Immature natural killer cell (primary cell): ENCODE results near the gene CPNE4. TPM values are rescaled to one million over a fixed set of nuclear protein-coding genes. Genes with fewer than 3 reads are reported as not detected.

Experiments used
- DNase-seq, 3 donors: peaks; one replicate each; pipeline ENCODE4 v3.0.0; 2022; ENCODE audit warnings: mixed read lengths in 1 of 3
- H3K27ac Mint-ChIP-seq, 6 donors: one replicate each; pipeline ENCODE4 v1.8.0; 2020; ENCODE audit warnings: mixed read lengths in 6 of 6, mild to moderate bottlenecking in 5 of 6, inconsistent platforms in 4 of 6, moderate library complexity in 3 of 6
- H3K27me3 Mint-ChIP-seq, 3 donors: one replicate each; pipeline ENCODE4 v1.8.0; 2020 to 2021; ENCODE audit warnings: low read depth in 3 of 3, mild to moderate bottlenecking in 3 of 3, mixed read lengths in 3 of 3, moderate library complexity in 3 of 3, inconsistent platforms in 1 of 3
- H3K36me3 Mint-ChIP-seq, 3 donors: one replicate each; pipeline ENCODE4 v1.8.0; 2020; ENCODE audit warnings: mixed read lengths in 3 of 3, inconsistent platforms in 2 of 3, mild to moderate bottlenecking in 2 of 3
- H3K4me1 Mint-ChIP-seq, 2 donors: one replicate each; pipeline ENCODE4 v1.8.0; 2020; ENCODE audit warnings: inconsistent platforms in 2 of 2, mild to moderate bottlenecking in 2 of 2, mixed read lengths in 2 of 2, moderate library complexity in 1 of 2
- H3K4me3 Mint-ChIP-seq, 5 donors: one replicate each; pipeline ENCODE4 v1.8.0; 2020; ENCODE audit warnings: mild to moderate bottlenecking in 5 of 5, mixed read lengths in 5 of 5, inconsistent platforms in 3 of 5, moderate library complexity in 3 of 5
- H3K9me3 Mint-ChIP-seq, 6 donors: one replicate each; pipeline ENCODE4 v1.8.0; 2020; ENCODE audit warnings: mild to moderate bottlenecking in 6 of 6, mixed read lengths in 6 of 6, inconsistent platforms in 4 of 6, moderate library complexity in 3 of 6
- polyA plus RNA-seq, 3 donors: library from polyadenylated mRNA; unstranded; fragments of 300-500 nt; fragmentation: Illumina TruSeq; gene quantifications; one replicate each; pipeline ENCODE4 v1.2.3, GENCODE V29; 2021

The CPNE4 gene
- polyA plus RNA-seq, 3 donors from 2014 or later = not detected

DNA sequence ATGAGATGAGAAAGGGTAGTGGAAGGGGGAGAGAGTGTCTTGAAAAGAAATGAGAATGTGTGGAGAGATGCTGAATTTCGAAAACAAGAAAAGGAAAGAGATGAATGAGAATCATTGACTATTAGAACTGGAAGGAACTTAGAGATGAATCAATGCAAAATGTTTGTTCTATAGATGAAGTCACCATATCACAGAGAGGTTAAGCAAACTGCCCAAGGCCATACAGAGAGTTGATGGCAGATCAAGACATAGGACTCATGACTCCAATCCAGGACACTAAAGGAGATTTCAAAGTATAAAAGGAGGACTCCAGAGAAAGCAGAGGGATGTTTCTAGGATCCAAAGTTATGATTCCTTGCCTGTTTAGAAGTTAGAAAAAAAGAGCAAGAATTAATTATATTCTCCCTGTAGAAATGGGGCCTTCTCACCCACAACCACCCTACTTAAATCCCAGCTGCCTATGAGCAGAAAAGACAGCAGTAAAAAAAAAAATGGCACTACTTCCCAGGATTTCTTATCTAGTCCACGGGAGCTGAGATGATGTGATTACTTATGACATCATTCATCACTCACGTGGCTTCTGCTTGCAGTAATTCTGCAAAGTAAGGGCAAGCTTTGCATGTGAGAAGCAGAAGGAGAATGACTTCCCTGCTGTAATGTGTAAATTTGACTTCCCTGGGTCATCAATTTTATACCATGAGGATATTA is 321.2 kb downstream of the CPNE4 start:
- H3K27me3 Mint-ChIP-seq = peaks cover 0 to 6% (median 0%) of the 10 kb centered on the region in 3 donors
- DNase-seq = no peak
- no peaks in the 10 kb centered on the region for H3K36me3 Mint-ChIP-seq
- H3K4me1 Mint-ChIP-seq = peaks cover 35 to 38% of the 10 kb centered on the region in 2 donors
- peaks cover 0 to 2% (median 0%) of the 10 kb centered on the region in 6 donors for H3K9me3 Mint-ChIP-seq
- no peak overlapping the region for H3K27ac Mint-ChIP-seq
- H3K4me3 Mint-ChIP-seq = no peak overlapping the region

DNA sequence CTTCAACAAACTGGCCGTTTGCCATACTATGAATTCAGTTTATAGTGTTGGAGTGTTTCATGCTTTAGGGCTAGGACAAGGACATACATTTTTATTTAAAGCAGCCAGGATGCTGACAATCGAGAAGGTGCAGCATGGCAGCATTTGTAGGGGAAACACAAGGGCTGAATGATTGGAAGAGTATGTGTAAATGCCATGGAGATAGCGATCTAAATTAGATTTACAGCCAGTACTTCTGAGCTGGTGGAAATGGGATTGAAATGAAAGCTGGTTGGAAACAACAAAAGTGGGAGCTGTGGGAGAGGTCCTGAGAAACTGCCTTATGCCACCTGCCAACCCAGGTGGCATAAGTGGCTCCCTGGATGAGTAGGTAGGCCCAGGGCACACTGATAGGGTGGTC is 322.2 kb downstream of the CPNE4 start:
- Mint-ChIP-seq H3K27me3 (peaks cover 0 to 5% (median 2%) of the 10 kb centered on the region in 3 donors), H3K4me3 (no peak overlapping the region), H3K9me3 (peaks cover 0 to 2% (median 0%) of the 10 kb centered on the region in 6 donors), H3K36me3 (no peaks in the 10 kb centered on the region), H3K4me1 (peaks cover 26 to 29% of the 10 kb centered on the region in 2 donors), H3K27ac (no peak overlapping the region)
- DNase-seq = no peak

DNA sequence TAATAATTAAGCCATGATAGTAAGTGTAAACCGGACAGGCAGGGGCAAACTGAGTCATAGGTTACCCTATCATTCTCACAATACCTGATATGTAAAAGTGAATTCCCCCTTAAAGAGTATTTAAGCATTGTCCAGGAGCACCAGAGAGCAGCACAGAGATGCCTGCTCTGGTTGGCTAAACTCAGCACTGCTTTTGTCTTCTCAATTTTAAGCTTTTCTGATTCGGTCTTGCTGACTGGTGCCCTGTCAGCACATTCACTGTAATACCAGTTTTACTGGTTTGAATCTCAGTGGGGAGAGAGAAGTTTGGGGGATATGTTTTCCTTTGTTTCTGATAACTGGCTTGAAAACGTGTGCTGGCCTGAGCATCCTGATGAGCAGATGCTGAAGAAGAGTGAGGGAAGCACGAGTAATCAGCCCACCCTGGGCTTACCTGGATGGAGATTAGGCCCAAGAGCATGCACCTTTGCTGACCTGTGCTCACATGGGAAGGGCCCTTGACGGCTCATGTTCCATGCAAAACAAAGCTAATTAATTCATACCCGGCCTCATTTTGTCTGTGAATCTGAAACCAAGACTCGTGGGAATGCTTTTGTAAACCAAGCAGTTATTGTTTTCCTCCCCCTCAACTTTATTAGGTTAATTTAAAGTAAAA is 323.6 kb downstream of the CPNE4 start:
- H3K4me1 Mint-ChIP-seq = peaks cover 11 to 15% of the 10 kb centered on the region in 2 donors
- H3K9me3 Mint-ChIP-seq = peaks cover 0 to 2% (median 0%) of the 10 kb centered on the region in 6 donors
- no peak for DNase-seq

DNA sequence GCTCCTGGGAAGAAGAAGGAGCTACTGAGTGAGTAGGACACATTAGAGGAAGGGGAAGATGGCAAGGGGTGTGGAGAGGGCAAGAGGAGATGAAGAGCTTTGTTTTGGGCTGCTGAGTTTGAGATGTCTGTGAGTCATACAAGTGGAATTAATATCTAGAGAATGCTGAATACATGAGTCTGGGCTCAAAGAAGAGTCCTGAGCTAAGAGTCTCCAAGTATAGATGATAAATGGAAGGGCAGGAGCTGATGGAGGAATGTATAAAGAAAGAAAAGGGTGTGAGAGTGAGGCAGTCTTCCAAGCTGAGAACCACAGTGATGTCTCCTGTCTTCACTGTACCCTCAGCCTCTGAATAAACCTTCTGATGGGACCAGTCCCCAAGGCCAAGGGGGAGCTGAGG is 326.6 kb downstream of the CPNE4 start:
- peaks cover 0 to 1% (median 0%) of the 10 kb centered on the region in 6 donors for H3K9me3 Mint-ChIP-seq
- H3K27ac Mint-ChIP-seq = no peak overlapping the region
- peaks cover 0 to 7% (median 5%) of the 10 kb centered on the region in 3 donors for H3K27me3 Mint-ChIP-seq
- H3K4me3 Mint-ChIP-seq = no peak overlapping the region
- no peak for DNase-seq
- no peaks in the 10 kb centered on the region for H3K36me3 Mint-ChIP-seq
- H3K4me1 Mint-ChIP-seq = no peaks in the 10 kb centered on the region

More for the DNA sequence above, 323.6 kb downstream of the CPNE4 start:
- H3K27me3 Mint-ChIP-seq = peaks cover 0 to 7% (median 5%) of the 10 kb centered on the region in 3 donors
- no peak overlapping the region for H3K4me3 Mint-ChIP-seq
- no peak overlapping the region for H3K27ac Mint-ChIP-seq
- H3K36me3 Mint-ChIP-seq = no peaks in the 10 kb centered on the region

DNA sequence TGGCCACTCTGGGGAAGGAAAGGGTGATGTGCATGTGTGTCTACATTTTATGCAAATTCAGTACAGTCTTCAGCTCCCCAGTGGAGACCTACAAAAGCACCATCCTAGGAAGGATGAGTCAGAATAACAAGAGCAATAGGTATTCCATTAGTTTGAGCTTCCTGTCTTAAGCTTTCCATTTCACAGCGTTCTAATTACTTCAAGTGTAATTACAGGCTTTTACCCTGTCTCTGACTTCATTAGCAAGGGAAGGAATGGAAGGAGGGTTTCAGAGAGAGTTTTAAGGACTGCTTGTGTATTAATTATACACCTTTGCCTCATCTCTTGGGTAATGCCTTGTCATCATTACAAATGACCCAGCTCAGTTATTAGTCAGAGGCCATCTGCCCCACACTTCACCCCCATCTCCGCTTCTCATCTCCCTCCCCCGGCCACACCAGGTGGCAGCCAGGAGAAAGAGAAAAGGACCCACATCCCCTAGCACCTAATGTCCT is 329.2 kb downstream of the CPNE4 start:
- Mint-ChIP-seq H3K4me3 (no peak overlapping the region), H3K27ac (no peak overlapping the region)

DNA sequence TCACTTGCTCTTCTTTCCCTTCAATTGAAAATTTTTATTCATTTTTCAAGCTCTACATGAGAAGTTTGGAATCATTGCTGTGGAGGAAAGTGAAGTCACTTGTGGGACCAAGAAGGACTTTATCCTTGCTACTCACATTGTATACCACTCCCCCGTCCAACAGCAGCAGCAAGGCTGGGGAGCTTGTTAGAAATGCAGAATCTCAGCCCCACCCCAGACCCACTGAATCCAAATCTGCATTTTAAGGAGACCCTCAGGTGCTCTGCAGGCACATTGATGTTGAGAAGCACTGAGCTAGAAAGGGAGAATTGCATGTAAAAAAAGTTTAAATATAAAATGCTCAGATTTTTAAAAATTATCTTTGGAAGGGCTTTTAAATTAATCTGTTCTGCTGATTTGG is 329.7 kb downstream of the CPNE4 start:
- Mint-ChIP-seq H3K4me3 (no peak overlapping the region), H3K36me3 (no peaks in the 10 kb centered on the region), H3K4me1 (no peaks in the 10 kb centered on the region), H3K27me3 (peaks cover 0 to 9% (median 5%) of the 10 kb centered on the region in 3 donors), H3K9me3 (peaks cover 0 to 4% (median 0%) of the 10 kb centered on the region in 6 donors), H3K27ac (no peak overlapping the region)
- DNase-seq = no peak

More for the DNA sequence above, 329.2 kb downstream of the CPNE4 start:
- H3K36me3 Mint-ChIP-seq = no peaks in the 10 kb centered on the region
- H3K27me3 Mint-ChIP-seq = peaks cover 0 to 9% (median 5%) of the 10 kb centered on the region in 3 donors
- no peaks in the 10 kb centered on the region for H3K4me1 Mint-ChIP-seq
- peaks cover 0 to 4% (median 0%) of the 10 kb centered on the region in 6 donors for H3K9me3 Mint-ChIP-seq
- no peak for DNase-seq

DNA sequence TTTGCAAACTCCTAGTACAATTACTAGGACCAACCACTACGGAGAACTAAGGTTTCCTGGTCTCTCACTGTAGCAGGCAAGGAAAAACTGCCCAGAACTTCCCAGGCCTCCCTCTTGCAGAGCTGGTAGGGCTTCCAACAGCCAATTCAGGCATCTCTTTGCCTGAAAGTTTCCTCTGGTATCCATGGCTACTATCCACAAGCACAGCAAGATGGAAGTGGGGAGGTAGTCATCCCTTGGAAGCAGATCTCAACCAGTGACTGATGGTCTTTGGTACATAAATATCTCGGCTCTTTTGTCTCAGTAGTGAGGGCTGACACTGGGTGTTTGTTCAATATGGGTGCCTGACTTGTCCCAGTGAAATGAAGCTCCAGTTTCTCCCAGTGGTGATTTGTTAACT is 330.7 kb downstream of the CPNE4 start:
- no peak for DNase-seq
- H3K27me3 Mint-ChIP-seq = peaks cover 0 to 9% (median 5%) of the 10 kb centered on the region in 3 donors
- H3K4me3 Mint-ChIP-seq = no peak overlapping the region
- no peaks in the 10 kb centered on the region for H3K4me1 Mint-ChIP-seq
- peaks cover 0 to 4% (median 0%) of the 10 kb centered on the region in 6 donors for H3K9me3 Mint-ChIP-seq
- H3K27ac Mint-ChIP-seq = no peak overlapping the region
- H3K36me3 Mint-ChIP-seq = no peaks in the 10 kb centered on the region

DNA sequence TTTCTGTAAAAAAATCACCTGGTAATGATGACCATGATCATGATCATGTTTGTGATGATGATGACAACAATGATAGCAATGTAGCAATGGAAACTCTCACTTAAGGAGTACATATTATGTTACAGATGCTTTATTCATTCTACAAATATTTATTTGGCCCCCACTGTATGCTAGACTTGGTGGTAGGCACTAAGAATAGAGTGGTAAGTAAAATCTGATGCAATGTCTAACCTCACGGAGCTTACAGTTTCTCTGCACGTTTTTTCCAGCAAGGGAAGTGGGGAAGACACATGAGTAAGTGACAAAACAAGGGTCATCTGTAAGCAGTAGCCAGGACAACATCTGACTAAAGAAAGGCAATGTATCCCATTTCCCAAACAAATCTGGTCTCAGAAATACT is 332.7 kb downstream of the CPNE4 start:
- H3K27me3 Mint-ChIP-seq = peaks cover 0 to 7% (median 2%) of the 10 kb centered on the region in 3 donors
- H3K27ac Mint-ChIP-seq = no peak overlapping the region
- no peak for DNase-seq
- no peak overlapping the region for H3K4me3 Mint-ChIP-seq
- no peaks in the 10 kb centered on the region for H3K4me1 Mint-ChIP-seq
- peaks cover 0 to 4% (median 0%) of the 10 kb centered on the region in 6 donors for H3K9me3 Mint-ChIP-seq
- no peaks in the 10 kb centered on the region for H3K36me3 Mint-ChIP-seq

DNA sequence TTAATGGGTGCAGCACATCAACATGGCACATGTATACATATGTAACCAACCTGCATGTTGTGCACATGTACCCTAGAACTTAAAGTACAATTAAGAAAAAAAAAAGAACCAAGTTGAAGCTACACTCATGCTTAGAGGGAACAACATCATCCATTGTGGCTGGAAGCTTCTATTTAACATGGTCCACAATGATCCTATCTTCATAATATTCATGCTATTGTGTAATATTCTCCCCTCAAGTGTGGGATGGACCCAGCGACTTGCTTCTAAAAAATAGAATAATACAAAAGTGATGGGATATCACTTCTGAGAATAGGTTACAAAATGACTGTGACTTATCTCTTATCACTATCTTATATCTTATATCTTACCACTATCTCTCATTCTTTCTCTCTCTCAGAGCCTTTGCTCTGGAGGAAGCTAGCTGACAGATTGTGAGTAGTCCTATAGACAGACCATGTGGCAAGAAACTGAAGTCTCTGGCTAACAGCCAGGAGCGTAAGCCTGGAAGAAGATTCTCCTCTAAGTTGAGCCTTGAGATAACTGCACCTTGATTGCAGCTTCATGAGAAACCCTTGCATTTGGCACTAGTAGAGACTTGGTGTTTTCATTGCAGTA is 333.6 kb downstream of the CPNE4 start:
- Mint-ChIP-seq H3K4me3 (no peak overlapping the region), H3K27ac (no peak overlapping the region), H3K36me3 (no peaks in the 10 kb centered on the region), H3K4me1 (no peaks in the 10 kb centered on the region), H3K27me3 (peaks cover 0 to 2% (median 2%) of the 10 kb centered on the region in 3 donors), H3K9me3 (peaks cover 0 to 4% (median 0%) of the 10 kb centered on the region in 6 donors)
- DNase-seq = no peak

DNA sequence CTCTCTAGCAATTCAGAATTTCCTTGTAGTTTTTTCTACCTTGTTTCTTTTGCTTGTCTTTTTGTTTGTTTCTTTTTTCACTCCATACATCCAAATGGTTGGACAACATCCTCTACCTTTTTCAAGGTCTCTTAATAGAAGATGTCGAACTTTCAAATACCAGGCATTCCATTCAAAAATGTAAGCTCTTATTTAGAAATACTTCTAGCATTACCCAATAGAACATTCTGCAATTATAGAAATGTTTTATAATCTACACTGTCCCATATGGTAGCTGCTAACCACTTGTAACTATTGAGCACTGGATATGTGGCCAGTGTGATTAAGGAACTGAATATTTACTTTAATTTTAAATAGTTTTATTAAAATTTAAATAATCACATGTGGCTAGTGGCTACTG is 335.8 kb downstream of the CPNE4 start:
- peaks cover 0 to 4% (median 0%) of the 10 kb centered on the region in 6 donors for H3K9me3 Mint-ChIP-seq

DNA sequence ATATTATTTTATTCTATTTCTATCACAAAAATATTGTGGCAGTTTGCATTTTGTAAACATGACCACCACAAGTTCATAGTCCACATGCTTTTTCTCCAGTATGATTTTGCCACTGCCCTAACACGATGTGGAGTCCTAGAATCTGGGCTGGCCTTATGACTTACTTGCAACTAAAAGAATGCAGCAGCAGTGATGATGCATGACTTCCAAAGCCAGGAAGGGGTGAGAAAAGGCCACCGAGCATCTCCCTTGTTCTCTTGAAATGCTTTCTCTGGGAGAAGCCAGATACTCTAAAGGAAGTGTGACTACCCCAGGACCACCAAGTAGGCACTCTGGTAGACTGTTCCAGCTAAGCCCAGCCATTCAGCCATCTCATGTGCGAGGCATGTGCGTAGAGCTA is 340.4 kb downstream of the CPNE4 start:
- H3K36me3 Mint-ChIP-seq = no peaks in the 10 kb centered on the region
- H3K27me3 Mint-ChIP-seq = peaks cover 0 to 8% (median 3%) of the 10 kb centered on the region in 3 donors
- no peak for DNase-seq
- H3K9me3 Mint-ChIP-seq = peaks cover 0 to 2% (median 0%) of the 10 kb centered on the region in 6 donors
- no peak overlapping the region for H3K27ac Mint-ChIP-seq
- no peaks in the 10 kb centered on the region for H3K4me1 Mint-ChIP-seq
- H3K4me3 Mint-ChIP-seq = no peak overlapping the region

More for the DNA sequence above, 335.8 kb downstream of the CPNE4 start:
- H3K4me1 Mint-ChIP-seq = no peaks in the 10 kb centered on the region
- DNase-seq = no peak
- no peak overlapping the region for H3K27ac Mint-ChIP-seq
- no peak overlapping the region for H3K4me3 Mint-ChIP-seq
- H3K36me3 Mint-ChIP-seq = no peaks in the 10 kb centered on the region
- H3K27me3 Mint-ChIP-seq = peaks cover 1 to 5% (median 2%) of the 10 kb centered on the region in 3 donors

DNA sequence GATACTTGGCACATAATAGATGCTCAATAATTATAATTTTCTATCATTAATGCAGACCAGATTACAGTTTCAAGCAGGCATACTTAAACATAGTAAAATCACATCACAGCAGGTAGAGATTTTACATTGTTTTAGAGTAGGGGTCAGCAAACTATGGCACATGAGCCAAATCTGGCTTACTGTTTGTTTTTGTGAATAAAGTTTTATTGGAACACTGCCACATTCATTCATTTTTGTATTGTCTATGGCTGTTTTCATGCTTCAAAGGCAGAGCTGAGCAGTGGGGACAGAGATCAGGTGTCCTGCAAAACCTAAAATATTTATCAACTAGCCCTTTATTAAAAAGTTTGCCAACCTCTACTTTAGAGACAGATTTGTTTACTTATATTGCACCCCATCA is 342.5 kb downstream of the CPNE4 start:
- H3K4me3 Mint-ChIP-seq = no peak overlapping the region
- no peak overlapping the region for H3K27ac Mint-ChIP-seq
- no peak for DNase-seq
- H3K27me3 Mint-ChIP-seq = peaks cover 0 to 6% (median 3%) of the 10 kb centered on the region in 3 donors
- H3K36me3 Mint-ChIP-seq = no peaks in the 10 kb centered on the region
- no peaks in the 10 kb centered on the region for H3K4me1 Mint-ChIP-seq
- H3K9me3 Mint-ChIP-seq = no peaks in the 10 kb centered on the region

DNA sequence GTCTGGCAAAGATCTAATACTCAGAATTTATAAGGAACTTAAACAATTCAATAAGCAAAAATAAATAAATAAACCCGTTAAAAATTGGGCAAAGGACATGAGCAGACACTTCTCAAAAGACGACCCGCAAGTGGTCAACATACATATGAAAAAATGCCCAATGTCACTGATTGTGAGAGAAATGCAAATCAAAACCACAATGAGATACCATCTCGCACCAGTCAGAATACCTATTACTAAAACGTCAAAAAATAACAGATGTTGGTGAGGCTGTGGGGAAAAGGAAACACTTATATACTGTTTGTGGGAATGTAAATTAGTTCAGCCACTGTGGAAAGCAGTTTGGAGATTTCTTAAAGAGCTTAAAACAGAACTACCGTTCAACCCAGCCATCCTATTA is 344.0 kb downstream of the CPNE4 start:
- H3K9me3 Mint-ChIP-seq = peaks cover 0 to 3% (median 0%) of the 10 kb centered on the region in 6 donors
- H3K4me3 Mint-ChIP-seq = no peak overlapping the region
- H3K4me1 Mint-ChIP-seq = no peaks in the 10 kb centered on the region
- H3K36me3 Mint-ChIP-seq = peaks cover 0 to 3% (median 0%) of the 10 kb centered on the region in 3 donors
- H3K27me3 Mint-ChIP-seq = peaks cover 0 to 6% (median 3%) of the 10 kb centered on the region in 3 donors
- no peak for DNase-seq
- no peak overlapping the region for H3K27ac Mint-ChIP-seq

DNA sequence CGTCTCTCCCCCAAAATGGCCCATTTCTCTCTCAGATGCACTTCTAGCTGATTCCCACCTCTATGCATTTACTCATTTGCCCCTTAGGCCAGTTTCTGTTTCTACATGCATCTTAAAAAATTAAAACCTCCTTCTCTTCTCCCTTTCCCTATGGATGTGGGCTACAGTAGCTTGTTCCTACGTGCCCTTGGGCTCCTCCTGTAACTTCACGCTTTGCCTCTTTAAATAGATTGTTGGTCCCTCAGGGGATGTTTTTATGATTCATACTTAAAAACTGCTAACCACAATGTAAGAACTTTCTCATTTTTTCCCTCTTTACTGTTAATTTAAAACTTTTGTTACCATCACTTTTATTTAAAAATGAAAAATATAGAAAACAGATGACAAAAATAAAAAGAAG is 346.4 kb downstream of the CPNE4 start:
- H3K36me3 Mint-ChIP-seq = peaks cover 0 to 3% (median 0%) of the 10 kb centered on the region in 3 donors
- H3K27ac Mint-ChIP-seq = no peak overlapping the region
- no peak for DNase-seq
- H3K4me3 Mint-ChIP-seq = no peak overlapping the region
- peaks cover 0 to 4% (median 0%) of the 10 kb centered on the region in 6 donors for H3K9me3 Mint-ChIP-seq
- peaks cover 0 to 6% (median 0%) of the 10 kb centered on the region in 3 donors for H3K27me3 Mint-ChIP-seq
- no peaks in the 10 kb centered on the region for H3K4me1 Mint-ChIP-seq
